GM10248 (cell line): Measurements from ENCODE around the gene ELK4.
A peak's percentile ranks its signal among the peaks of the same experiment; 100 is the strongest.

Experiments
- CTCF ChIA-PET: fragments of 300-600 bp; sonication (Branson Sonifier 250); formaldehyde crosslinking; extraction: SDS; loops from one replicate; lab custom pipeline; 2021; ENCODE audit warnings: antibody characterized with exemption; lab: Yijun Ruan, JAX
- POLR2A ChIA-PET: fragments of 350-650 bp; sonication (Branson Sonifier 250); formaldehyde crosslinking; extraction: SDS; loops from one replicate; lab custom pipeline; 2020; ENCODE audit warnings: antibody characterized with exemption; lab: Yijun Ruan, JAX
- DNase-seq: peaks from one replicate; pipeline ENCODE4 v3.0.0; 2012; ENCODE audit errors: extremely low spot score
- TF ChIP-seq, protein P1 (sequence below): IDR thresholded peaks from 2 replicates; pipeline ENCODE4 v1.5.1; 2012; ENCODE audit warnings: mild to moderate bottlenecking, low read depth; ENCODE audit errors: extremely low read depth, missing control alignments, control extremely low read depth

ELK4 gene

GRCh38 chr1:205633421-205633976, 1.7 kb upstream of the ELK4 start:
- TF ChIP-seq, protein P1, sequence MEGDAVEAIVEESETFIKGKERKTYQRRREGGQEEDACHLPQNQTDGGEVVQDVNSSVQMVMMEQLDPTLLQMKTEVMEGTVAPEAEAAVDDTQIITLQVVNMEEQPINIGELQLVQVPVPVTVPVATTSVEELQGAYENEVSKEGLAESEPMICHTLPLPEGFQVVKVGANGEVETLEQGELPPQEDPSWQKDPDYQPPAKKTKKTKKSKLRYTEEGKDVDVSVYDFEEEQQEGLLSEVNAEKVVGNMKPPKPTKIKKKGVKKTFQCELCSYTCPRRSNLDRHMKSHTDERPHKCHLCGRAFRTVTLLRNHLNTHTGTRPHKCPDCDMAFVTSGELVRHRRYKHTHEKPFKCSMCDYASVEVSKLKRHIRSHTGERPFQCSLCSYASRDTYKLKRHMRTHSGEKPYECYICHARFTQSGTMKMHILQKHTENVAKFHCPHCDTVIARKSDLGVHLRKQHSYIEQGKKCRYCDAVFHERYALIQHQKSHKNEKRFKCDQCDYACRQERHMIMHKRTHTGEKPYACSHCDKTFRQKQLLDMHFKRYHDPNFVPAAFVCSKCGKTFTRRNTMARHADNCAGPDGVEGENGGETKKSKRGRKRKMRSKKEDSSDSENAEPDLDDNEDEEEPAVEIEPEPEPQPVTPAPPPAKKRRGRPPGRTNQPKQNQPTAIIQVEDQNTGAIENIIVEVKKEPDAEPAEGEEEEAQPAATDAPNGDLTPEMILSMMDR = no peak
- no peak for DNase-seq
- ChIA-PET CTCF (interaction anchor here (0.6 to 11.6 kb wide), 17 partner anchors 10 to 344 kb away, joined by 3 to 263 read pairs (median 6); no protein-coding TSS in a partner anchor), POLR2A (no interaction called here)

GRCh38 chr1:205632669-205633169, 908 bp upstream of the ELK4 start:
- POLR2A ChIA-PET = interaction anchor here (0.6 to 1.6 kb wide), 9 partner anchors 8 to 404 kb away, joined by 3 to 7 read pairs (median 5); no protein-coding TSS in a partner anchor
- TF ChIP-seq, protein P1 = no peak
- DNase-seq = no peak
- CTCF ChIA-PET = interaction anchor here (0.8 to 11.6 kb wide), 35 partner anchors 8 to 404 kb away, joined by 3 to 263 read pairs (median 5); no protein-coding TSS in a partner anchor

GRCh38 chr1:205631010-205631767, 622 bp downstream of the ELK4 start:
- ChIA-PET CTCF (interaction anchor here (0.8 to 11.6 kb wide), 14 partner anchors 10 to 138 kb away, joined by 3 to 263 read pairs (median 10); no protein-coding TSS in a partner anchor), POLR2A (interaction anchor here (0.9 to 1.6 kb wide), 6 partner anchors 10 to 42 kb away, joined by 3 to 6 read pairs (median 5); no protein-coding TSS in a partner anchor)
- DNase-seq = peak; percentile 80
- TF ChIP-seq, protein P1 = no peak

DNA sequence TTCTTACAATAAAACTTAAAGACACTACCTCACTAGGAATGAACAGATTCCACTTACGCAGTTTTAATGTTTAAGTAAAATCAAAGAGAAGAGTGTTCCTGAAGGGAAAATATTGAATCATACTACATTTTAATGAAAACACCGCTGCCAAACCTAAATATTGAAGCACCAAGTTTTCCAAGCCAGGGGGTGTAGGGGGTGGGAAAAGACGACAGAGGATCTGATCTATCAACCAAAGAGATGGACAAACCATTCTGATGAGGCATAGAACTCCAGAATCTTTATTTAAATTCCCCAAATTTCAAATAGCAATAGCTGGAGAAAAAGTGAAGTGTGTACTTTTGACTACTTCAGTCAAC, 1.2 kb downstream of the ELK4 start:
- POLR2A ChIA-PET = no interaction called here
- TF ChIP-seq, protein P1 = no peak
- CTCF ChIA-PET = interaction anchor here (0.8 to 11.6 kb wide), 5 partner anchors 9 to 39 kb away, joined by 3 to 263 read pairs (median 12); no protein-coding TSS in a partner anchor
- DNase-seq = no peak

DNA sequence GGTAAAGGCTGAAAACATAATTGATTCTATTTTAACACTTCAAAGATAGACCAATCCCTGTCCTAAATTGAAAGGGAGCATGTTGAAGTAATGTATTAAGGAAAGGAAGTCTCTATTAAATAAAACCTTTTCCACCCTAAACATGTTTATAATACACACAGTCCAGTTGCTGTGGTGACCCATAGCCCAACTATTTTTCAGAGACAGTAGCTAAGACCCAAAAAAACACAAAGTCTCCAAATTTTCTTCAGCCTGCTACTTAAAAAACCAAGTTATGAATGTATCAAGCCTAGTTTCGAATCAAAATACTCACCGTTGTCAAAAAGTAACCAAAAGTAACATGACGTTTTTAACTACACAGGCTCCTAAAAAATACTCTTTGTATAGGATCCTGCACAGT, 1.6 kb downstream of the ELK4 start:
- DNase-seq = no peak
- ChIA-PET CTCF (interaction anchor here (1.0 to 11.6 kb wide), 2 partner anchors 28 to 38 kb away, joined by 3 to 263 read pairs; no protein-coding TSS in a partner anchor), POLR2A (no interaction called here)
- TF ChIP-seq, protein P1 = no peak

- no peak for DNase-seq
- TF ChIP-seq, protein P1 = no peak
- POLR2A ChIA-PET = interaction anchor here (0.6 to 0.7 kb wide), 2 partner anchors 12 to 540 kb away, joined by 3 read pairs; no protein-coding TSS in a partner anchor
- CTCF ChIA-PET = interaction anchor here (0.9 to 11.6 kb wide), 2 partner anchors 12 to 38 kb away, joined by 3 to 263 read pairs; no protein-coding TSS in a partner anchor
Measured at GRCh38 chr1:205629751-205630150, 2.1 kb downstream of the ELK4 start.
